ENCODE data around the gene LY6G5B.
"Not testable (repeated sequence)": the region's sequence is repeated elsewhere in the genome, so short reads cannot be mapped to it uniquely, and the experiment has no call there.

The LY6G5B gene

DNA sequence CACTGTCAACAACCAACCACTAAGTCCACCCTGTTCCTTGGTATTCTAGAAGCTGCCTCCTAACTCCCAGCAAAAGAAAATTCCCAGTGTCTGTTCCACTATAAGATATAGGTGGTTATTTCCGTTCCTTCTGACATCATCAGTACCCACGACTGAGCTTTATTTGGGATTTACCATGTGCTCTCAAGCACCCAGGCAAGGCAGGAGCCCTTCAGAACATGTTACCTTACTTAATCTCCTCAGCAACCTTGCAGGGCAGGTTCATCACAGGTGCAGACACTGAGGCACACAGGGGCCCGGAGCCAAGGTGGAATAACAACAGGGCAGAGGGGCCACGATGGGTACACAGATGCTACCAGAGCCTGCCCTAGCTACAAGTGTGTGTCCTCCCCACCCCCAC, 22.6 kb downstream of the LY6G5B start:
- DNase-seq = no peak

- no peak for DNase-seq
These were observed 23.1 kb downstream of the LY6G5B start for GRCh38 chr6:31692886-31693285.

DNA sequence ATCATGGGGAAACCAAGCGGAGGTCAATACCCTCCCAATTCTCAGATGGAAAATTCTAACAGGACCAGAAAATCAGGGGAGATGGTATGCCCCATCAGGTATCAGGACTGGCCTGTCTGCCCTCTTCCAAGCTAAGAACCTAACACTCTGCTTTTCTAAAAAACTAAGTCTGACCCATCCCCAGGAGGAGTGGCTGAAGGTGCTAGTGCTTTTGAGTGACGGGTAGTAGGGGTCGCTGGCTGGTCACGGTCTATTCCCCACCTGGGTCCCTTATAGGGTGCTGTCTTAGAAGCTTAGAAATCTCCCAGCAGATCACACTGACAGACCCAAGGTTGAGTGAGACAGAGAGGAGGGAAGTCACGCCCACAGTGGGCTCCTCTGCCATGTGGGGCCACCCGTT, 23.8 kb downstream of the LY6G5B start:
- no peak for DNase-seq

GRCh38 chr6:31697555-31697954, 27.8 kb downstream of the LY6G5B start:
- no peak for DNase-seq

- no peak for DNase-seq
These were observed 31.1 kb downstream of the LY6G5B start for GRCh38 chr6:31700740-31701401.

DNA sequence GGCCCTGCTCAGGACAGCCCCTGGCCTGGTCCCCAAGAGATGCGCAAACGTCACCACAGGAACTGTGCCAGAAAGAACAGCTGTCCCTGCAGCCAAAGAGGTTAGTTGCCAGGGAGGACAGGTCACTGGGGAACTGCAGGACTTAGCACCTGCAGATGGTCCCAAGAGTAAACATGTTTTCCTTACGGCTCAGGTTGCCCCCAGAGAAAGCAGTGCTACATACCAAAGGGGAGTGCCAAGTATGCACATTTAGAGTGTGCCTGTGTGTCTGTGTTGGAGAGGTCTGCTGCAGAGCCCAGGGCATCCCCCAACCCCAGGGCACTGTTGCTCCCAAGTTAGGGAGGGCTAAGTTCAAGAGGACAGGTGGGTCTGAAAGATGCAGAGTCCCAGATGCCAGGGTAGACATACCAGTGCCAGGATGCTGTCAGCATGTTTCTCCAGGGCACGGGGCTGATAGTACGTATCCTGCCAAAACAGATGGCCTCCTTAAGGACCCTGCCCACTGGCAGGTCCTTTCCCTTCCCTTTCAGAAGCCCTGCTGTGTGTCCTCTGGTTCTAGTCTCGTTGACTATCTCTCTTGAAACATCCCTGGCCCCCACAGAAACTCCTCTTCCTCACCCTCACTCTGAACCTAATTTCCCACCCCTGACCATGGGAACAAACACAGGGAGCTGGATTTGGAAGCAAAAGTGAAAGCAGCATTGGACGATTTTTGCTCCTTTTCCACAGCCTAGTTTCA, 32.1 kb downstream of the LY6G5B start:
- peak; percentile 68 for DNase-seq

DNA sequence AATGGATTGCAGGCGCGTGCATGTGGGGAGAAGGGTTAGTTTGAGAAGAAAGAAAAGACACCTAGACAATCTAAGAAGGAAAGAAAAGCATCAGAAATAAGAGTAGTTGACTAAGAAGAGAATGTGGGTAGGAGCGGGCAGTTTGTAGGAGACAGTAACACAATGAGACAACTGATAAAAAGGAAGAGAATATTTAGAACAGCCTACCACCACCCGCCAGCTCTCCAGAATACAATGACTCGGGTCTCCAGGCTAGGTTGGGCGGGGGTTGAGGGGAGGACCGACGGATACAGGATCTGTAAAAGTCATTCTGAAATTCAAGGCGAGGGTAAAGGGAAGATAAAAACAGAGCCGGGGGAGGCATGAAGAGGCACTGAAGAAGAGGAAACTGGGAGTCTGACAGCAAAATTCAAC, 32.6 kb downstream of the LY6G5B start:
- DNase-seq = no peak

DNA sequence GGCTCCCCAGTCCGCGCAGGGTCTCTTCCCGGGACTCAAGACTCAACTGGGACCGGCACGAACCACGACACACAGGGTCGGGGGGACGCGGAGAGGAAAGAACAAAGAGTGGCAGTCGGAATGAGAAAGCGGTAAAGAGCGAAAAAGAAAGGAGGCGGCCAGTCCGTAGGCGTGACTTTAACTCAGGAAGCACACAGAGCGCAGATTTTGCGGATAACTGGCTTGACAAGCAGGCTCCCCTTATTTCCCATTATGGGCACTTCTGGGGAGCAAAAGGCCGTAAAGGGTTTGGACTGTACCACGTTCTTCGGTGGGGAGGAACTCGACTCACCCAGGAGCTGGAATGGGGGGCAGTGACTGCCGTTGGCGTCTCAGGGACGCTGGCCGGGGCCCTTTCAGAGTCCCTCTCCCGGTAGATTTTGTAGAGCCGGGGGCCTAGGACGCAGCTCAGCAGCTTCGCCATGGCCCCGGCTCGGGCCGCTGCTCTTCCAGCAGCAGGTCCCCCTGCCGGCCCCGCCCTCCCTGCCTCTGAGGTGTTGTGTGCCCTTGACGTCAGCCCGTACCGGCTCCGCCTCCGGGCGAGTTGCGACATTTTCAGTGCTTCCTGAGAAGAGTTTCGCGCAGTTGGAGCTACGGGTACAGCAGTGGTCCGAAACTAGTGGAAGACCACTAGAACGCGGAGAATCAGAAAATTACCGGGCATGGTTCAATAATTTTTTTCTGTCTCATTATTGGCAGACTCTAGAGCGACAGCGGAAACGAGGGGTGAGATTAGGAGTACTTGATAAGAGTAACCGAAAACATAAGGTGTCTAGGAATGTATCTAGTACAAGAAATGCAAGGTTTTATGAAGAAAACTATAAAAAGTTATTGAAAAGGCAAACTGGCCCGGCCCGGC, 33.3 kb downstream of the LY6G5B start, which contains the start of gene ABHD16A:
Gene ABHD16A, minus strand, starts transcription at position 506 of the 898 bp plus-strand sequence. Its CDS starts 43 bp downstream, at position 463.
- DNase-seq = peak; percentile 99

GRCh38 chr6:31705931-31706330, 36.2 kb downstream of the LY6G5B start:
- no peak for DNase-seq

DNA sequence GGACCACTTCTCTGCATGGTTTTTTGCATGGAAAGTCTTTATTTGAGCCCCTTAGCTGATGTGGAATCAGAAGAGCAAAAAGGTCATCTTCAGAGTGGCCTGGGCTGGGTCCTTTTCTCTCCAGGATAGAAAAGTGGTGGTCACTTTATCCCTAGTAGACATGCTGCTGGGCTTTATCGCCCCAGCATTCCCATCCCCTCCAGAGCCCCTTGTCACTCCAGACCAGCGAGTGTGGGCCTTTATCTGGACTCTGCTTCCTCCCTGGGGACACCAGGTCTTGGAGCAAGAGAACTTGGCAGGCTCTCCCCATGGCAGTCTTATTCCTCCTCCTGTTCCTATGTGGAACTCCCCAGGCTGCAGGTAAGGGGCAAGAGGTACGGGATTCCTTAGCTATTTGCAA, 36.8 kb downstream of the LY6G5B start, which contains the start of gene LY6G6F:
Gene LY6G6F, plus strand, starts transcription at position 268 of the 400 bp plus-strand sequence. Its CDS starts 41 bp downstream, at position 309.
- DNase-seq = no peak

DNA sequence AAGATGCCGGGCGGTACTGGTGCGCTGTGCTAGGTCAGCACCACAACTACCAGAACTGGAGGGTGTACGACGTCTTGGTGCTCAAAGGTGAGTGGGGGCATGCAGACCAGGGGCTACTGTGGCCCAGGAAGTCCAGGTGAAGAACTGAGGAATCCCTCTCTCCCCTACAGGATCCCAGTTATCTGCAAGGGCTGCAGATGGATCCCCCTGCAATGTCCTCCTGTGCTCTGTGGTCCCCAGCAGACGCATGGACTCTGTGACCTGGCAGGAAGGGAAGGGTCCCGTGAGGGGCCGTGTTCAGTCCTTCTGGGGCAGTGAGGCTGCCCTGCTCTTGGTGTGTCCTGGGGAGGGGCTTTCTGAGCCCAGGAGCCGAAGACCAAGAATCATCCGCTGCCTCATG, 37.9 kb downstream of the LY6G5B start:
- no peak for DNase-seq

DNA sequence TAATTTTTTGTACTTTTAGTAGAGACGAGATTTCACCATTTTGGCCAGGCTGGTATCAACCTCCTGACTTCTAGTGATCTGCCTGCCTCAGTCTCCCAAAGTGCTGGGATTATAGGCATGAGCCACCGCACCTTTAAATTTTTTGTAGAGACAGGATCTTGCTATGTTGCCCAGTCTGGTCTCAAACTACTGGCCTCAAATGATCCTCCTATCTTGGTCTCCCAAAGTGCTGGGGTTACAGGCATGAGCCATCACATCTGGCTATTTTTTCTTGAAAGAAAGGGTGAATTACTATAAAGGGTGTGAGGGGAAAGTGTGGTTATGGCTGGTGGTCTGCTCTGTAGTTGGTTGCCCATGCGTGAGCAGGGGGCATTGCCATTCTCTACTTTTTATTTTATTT, 38.4 kb downstream of the LY6G5B start:
- no peak for DNase-seq

- DNase-seq = not testable (repeated sequence)
These were observed 39.4 kb downstream of the LY6G5B start for GRCh38 chr6:31709157-31709556.

GRCh38 chr6:31710523-31711219, 40.9 kb downstream of the LY6G5B start:
- no peak for DNase-seq

GRCh38 chr6:31711233-31711632, 41.5 kb downstream of the LY6G5B start:
- DNase-seq = peak; percentile 34

DNA sequence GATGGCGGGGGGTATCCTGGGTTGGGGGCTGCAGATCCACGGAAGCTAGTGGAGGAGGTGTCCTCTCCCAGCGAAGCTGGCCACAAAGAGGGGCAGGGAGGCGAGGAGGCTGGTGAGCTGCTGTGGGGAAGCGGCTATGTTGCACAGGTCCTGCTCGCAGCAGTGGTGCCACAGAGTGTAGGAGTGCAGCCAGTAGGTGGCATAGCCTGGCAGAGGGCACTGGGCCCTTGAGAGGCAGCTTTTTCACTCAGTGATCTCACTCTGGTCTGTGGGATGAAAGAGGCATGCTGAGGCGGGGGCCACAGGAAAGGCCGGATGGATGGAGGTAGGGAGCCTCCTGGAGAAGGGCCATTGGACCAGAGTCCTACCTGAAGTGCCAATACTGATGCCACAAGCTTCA, 42.5 kb downstream of the LY6G5B start:
- DNase-seq = no peak

DNA sequence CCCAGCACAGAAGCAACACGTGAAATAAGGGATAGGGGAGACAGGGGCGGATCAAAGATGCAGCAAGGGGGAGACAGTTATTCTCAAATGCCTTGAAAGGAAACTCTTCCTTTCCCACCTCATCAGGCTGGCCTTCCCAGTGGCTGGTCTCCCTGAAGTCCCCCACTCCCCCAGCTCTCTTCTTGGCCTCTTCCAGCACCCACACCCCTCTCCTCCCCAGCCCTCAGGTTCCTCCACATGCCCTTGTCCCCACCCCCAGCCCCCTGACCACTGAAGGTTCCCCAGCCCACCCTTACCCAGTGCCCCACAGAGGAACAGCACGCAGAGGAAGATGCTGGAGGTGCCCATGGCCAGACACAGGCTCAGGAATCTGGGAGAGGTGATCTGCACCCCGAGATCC, 43.7 kb downstream of the LY6G5B start:
- no peak for DNase-seq

- no peak for DNase-seq
These were observed 44.4 kb downstream of the LY6G5B start for GRCh38 chr6:31713991-31714684.

DNA sequence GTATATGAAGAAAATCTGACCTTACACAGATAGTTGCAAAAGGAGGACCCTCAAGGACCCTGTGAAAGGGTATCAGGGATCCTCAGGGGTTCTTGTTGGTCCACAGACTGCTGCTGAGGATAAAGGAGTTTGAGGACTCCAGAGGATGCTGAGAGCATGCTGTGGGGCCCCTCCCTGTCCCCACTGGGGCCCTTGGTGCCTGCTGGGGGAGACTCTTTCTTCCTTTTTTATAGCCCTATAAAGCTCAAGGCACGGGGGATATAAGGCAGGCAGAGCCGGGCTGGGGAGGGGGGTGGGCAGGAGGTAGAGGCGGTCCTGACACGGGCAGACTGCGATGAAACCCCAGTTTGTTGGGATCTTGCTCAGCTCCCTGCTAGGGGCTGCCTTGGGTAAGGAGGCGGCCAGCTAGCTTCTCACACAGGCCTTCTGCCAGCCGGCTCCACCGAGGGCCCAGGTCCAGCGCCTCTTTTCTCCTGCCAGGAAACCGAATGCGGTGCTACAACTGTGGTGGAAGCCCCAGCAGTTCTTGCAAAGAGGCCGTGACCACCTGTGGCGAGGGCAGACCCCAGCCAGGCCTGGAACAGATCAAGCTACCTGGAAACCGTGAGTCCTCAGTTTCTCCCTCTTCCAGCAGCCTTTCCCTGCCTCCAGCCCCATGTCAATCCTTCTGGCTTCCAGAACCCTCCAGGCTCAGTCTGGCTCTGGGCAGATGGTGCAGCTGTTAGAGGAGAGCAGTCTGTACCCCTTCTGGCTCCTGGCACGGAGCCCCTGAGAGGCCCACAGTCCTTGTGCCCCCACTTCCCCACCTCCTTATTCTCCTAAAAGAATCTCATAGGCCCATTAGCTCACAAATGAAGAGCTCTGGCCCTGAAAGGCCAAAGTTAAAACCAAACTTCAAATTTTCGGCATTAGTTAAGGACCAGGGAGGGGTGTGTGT, 45.5 kb downstream of the LY6G5B start, which contains the start of gene LY6G6D:
Gene LY6G6D, plus strand, starts transcription at position 327 of the 937 bp plus-strand sequence. Its CDS starts 8 bp downstream, at position 335.
- DNase-seq = no peak

DNA sequence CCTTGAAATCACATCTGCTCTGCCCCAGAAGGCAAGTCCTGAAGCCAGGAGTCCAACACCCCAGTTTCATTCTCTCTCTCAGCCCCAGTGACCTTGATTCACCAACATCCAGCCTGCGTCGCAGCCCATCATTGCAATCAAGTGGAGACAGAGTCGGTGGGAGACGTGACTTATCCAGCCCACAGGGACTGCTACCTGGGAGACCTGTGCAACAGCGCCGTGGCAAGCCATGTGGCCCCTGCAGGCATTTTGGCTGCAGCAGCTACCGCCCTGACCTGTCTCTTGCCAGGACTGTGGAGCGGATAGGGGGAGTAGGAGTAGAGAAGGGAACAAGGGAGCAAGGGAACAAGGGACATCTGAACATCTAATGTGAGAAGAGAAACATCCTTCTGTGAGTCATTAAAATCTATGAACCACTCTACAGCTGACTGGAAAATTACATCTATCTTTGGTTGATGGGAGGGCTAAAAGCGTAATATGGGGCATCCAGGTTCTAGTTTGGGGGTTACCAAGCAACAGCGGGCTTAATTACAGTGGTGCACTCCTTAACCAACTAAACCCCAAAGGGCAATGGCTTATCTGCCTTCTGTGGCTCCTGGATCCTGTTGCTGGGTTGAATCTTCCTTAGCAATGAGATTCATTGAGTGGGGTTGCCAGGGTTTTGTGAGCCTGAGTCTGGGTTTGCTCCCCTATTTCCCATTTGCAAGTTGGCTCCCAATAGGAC, 47.9 kb downstream of the LY6G5B start:
- no peak for DNase-seq
